ENCODE data around the gene SEZ6L2.

The SEZ6L2 gene

GRCh38 chr16:29925781-29926710 lies 26.7 kb upstream of the SEZ6L2 start, which contains the start of gene KCTD13:
KCTD13 (minus strand) TSS chr16:29926226; CDS start chr16:29926033, 193 bp downstream.
- peak; percentile 91 for DNase-seq (ENCODE audit: low spot score)
- Histone ChIP-seq H3K27ac (peak within 1 kb of the TSS; percentile 68 to 94), H3K4me3 (peak within 1 kb of the TSS; percentile 95)
- TF ChIP-seq CTCF (IDR thresholded peaks at IDR 0.05), result no peak

GRCh38 chr16:29925105-29925756 lies 25.9 kb upstream of the SEZ6L2 start:
- Histone ChIP-seq H3K27ac (peak overlapping the region in 1 of 2 donors; percentile 94), H3K4me3 (peak overlapping the region; percentile 95)
- no peak for DNase-seq (ENCODE audit: low spot score)
- no peak for TF ChIP-seq CTCF (IDR thresholded peaks at IDR 0.05)

- no peak for DNase-seq (ENCODE audit: low spot score)
- H3K4me3 ChIP-seq, result no peak overlapping the region
- no peak for TF ChIP-seq CTCF (IDR thresholded peaks at IDR 0.05)
- no peak overlapping the region for H3K27ac ChIP-seq
Observed at GRCh38 chr16:29922986-29923501, 23.7 kb upstream of the SEZ6L2 start.

- Histone ChIP-seq H3K4me3 (no peak overlapping the region), H3K27ac (no peak overlapping the region)
- no peak for DNase-seq (ENCODE audit: low spot score)
- no peak for TF ChIP-seq CTCF (IDR thresholded peaks at IDR 0.05)
Observed at GRCh38 chr16:29922326-29922725, 23.0 kb upstream of the SEZ6L2 start.

GRCh38 chr16:29921034-29921385 lies 21.7 kb upstream of the SEZ6L2 start:
- TF ChIP-seq CTCF (IDR thresholded peaks at IDR 0.05), result no peak
- Histone ChIP-seq H3K27ac (no peak overlapping the region), H3K4me3 (no peak overlapping the region)
- no peak for DNase-seq (ENCODE audit: low spot score)

- Histone ChIP-seq H3K27ac (no peak overlapping the region), H3K4me3 (no peak overlapping the region)
- DNase-seq (ENCODE audit: low spot score), result no peak
- TF ChIP-seq CTCF (IDR thresholded peaks at IDR 0.05), result no peak
Observed at GRCh38 chr16:29920288-29921033, 21.1 kb upstream of the SEZ6L2 start.
